HG03196 (cell line): ENCODE results near the gene GUCA2A.

Experiments used
- ATAC-seq: cut with Tn5 transposase; IDR thresholded peaks from one replicate; pipeline ENCODE4 v1.9.1; 2021; ENCODE audit not compliant: unreplicated experiment

GUCA2A gene

GRCh38 chr1:42177541-42177981 is 13.0 kb upstream of the GUCA2A start:
- no peak for ATAC-seq

- no peak for ATAC-seq
Measured at GRCh38 chr1:42176902-42177519, 12.5 kb upstream of the GUCA2A start.

GRCh38 chr1:42175314-42176054 is 10.9 kb upstream of the GUCA2A start:
- ATAC-seq: no peak

GRCh38 chr1:42173961-42174735 is 9.6 kb upstream of the GUCA2A start:
- ATAC-seq: no peak

GRCh38 chr1:42173155-42173933 is 8.8 kb upstream of the GUCA2A start:
- ATAC-seq: no peak

- no peak for ATAC-seq
Measured at GRCh38 chr1:42172381-42173133, 8.0 kb upstream of the GUCA2A start.

- ATAC-seq: no peak
Measured at GRCh38 chr1:42171679-42172266, 7.2 kb upstream of the GUCA2A start.

- ATAC-seq: no peak
Measured at GRCh38 chr1:42170779-42171621, 6.5 kb upstream of the GUCA2A start.

- no peak for ATAC-seq
Measured at GRCh38 chr1:42168763-42169162, 4.2 kb upstream of the GUCA2A start.

GRCh38 chr1:42168391-42168670 is 3.8 kb upstream of the GUCA2A start:
- ATAC-seq: no peak

- no peak for ATAC-seq
Measured at GRCh38 chr1:42167611-42168390, 3.3 kb upstream of the GUCA2A start.

GRCh38 chr1:42165511-42166210 is 1.1 kb upstream of the GUCA2A start:
- ATAC-seq: no peak

- ATAC-seq: no peak
Measured at GRCh38 chr1:42163536-42164503, 725 bp downstream of the GUCA2A start.

- ATAC-seq: no peak
Measured at GRCh38 chr1:42163114-42163513, 1.4 kb downstream of the GUCA2A start.

GRCh38 chr1:42162181-42162580 is 2.4 kb downstream of the GUCA2A start:
- ATAC-seq: no peak

GRCh38 chr1:42158189-42158588 is 6.4 kb downstream of the GUCA2A start:
- ATAC-seq: no peak

GRCh38 chr1:42157667-42158066 is 6.9 kb downstream of the GUCA2A start:
- ATAC-seq: no peak
